ENCODE results near the gene HSPBAP1.
A peak's percentile ranks its signal among the peaks of the same experiment; 100 is the strongest.

HSPBAP1 gene

DNA sequence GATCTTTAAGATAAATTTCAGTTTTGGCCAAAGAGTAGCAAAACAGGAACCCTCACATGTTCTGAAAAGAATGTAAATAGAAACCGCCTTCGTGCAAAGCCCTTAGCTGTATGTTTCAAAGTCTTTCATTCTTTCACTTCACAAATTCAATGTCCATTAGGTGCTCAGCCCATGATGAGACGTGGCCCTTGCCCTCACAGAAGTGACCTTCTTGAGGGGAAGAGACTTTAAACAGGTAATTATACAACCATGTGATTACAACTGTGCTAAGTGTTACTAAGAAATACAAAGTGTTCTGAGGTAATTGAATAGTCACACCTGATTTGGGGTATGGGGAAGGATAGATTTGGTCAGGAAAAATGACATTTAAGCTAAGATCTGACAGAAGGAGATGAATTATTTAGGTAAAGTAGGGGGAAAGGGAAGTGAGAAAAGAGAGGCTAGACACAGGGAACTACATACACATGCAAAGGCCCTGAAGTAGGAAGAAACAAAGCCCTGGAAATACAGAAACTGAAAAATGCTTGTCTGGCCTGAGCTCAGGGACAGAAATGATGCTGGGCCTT, 19.6 kb downstream of the HSPBAP1 start:
- Mint-ChIP-seq H3K36me3 (ENCODE audit: low read depth) (peaks cover 9% of the 10 kb centered on the region), H3K27ac (peak overlapping the region; percentile 28), H3K4me3 (no peak overlapping the region), H3K9me3 (no peaks in the 10 kb centered on the region), H3K27me3 (ENCODE audit: low read depth, poor library complexity) (no peaks in the 10 kb centered on the region), H3K4me1 (no peaks in the 10 kb centered on the region)
- no peak for DNase-seq
- TF ChIP-seq, protein P1, sequence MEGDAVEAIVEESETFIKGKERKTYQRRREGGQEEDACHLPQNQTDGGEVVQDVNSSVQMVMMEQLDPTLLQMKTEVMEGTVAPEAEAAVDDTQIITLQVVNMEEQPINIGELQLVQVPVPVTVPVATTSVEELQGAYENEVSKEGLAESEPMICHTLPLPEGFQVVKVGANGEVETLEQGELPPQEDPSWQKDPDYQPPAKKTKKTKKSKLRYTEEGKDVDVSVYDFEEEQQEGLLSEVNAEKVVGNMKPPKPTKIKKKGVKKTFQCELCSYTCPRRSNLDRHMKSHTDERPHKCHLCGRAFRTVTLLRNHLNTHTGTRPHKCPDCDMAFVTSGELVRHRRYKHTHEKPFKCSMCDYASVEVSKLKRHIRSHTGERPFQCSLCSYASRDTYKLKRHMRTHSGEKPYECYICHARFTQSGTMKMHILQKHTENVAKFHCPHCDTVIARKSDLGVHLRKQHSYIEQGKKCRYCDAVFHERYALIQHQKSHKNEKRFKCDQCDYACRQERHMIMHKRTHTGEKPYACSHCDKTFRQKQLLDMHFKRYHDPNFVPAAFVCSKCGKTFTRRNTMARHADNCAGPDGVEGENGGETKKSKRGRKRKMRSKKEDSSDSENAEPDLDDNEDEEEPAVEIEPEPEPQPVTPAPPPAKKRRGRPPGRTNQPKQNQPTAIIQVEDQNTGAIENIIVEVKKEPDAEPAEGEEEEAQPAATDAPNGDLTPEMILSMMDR (IDR thresholded peaks at IDR 0.05): no peak

DNA sequence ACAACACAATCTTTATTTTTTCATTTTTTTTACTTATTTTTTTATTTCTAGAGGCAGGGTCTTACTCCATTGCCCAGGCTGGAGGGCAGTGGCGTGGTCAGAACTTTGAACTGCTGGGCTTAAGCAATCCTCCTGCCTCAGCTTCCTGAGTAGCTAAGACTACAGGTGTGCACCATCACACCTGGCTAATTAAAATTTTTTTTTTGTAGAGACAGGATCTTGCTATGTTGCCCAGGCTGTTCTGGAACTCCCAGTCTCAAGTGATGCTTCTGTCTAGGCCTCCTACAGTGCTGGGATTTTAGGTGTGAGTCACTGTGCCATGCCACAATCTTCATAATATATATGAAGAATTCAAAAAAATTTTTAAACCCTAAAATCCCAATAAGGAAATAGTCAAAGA, 20.8 kb downstream of the HSPBAP1 start:
- no peak for DNase-seq
- Mint-ChIP-seq H3K4me3 (no peak overlapping the region), H3K4me1 (no peaks in the 10 kb centered on the region), H3K27ac (no peak overlapping the region), H3K36me3 (ENCODE audit: low read depth) (peaks cover 9% of the 10 kb centered on the region), H3K9me3 (no peaks in the 10 kb centered on the region), H3K27me3 (ENCODE audit: low read depth, poor library complexity) (peaks cover under 1% of the 10 kb centered on the region)
- TF ChIP-seq, protein P1 (IDR thresholded peaks at IDR 0.05): no peak

DNA sequence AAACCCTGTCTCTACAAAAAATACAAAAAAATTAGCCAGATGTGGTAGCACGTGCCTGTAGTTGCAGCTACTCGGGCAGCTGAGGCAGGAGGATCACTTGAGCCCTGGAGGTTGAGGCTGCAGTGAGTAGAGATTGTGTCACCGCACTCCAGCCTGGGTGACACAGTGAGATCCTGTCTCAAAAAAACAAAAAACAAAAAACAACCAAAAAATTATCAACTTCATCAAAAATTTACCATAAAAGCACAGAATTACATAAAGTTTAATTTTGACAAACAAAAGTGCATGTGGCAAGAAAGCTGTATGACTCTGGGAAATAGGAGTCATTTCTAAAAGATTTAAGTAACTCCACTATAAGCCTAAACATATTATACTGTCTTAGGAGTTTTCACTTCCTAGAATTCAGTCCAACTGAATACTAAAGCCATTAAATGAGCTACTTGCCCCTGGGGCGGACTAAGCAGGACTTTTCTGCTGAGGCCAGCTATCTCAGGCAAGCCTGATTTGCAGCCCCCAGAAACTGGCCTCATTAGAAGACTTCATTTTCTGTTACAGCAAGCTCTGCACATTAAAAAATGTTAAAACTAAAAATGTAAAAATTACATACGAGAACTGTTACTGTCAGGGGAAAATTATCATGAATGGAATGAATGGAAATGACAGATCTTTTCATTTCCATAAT, 23.0 kb downstream of the HSPBAP1 start:
- no peaks in the 10 kb centered on the region for H3K9me3 Mint-ChIP-seq
- TF ChIP-seq, protein P1 (IDR thresholded peaks at IDR 0.05): no peak
- H3K36me3 Mint-ChIP-seq (ENCODE audit: low read depth): peaks cover 9% of the 10 kb centered on the region
- peaks cover 2% of the 10 kb centered on the region for H3K27me3 Mint-ChIP-seq (ENCODE audit: low read depth, poor library complexity)
- no peak overlapping the region for H3K27ac Mint-ChIP-seq
- H3K4me3 Mint-ChIP-seq: no peak overlapping the region
- peaks cover 3% of the 10 kb centered on the region for H3K4me1 Mint-ChIP-seq
- no peak for DNase-seq

DNA sequence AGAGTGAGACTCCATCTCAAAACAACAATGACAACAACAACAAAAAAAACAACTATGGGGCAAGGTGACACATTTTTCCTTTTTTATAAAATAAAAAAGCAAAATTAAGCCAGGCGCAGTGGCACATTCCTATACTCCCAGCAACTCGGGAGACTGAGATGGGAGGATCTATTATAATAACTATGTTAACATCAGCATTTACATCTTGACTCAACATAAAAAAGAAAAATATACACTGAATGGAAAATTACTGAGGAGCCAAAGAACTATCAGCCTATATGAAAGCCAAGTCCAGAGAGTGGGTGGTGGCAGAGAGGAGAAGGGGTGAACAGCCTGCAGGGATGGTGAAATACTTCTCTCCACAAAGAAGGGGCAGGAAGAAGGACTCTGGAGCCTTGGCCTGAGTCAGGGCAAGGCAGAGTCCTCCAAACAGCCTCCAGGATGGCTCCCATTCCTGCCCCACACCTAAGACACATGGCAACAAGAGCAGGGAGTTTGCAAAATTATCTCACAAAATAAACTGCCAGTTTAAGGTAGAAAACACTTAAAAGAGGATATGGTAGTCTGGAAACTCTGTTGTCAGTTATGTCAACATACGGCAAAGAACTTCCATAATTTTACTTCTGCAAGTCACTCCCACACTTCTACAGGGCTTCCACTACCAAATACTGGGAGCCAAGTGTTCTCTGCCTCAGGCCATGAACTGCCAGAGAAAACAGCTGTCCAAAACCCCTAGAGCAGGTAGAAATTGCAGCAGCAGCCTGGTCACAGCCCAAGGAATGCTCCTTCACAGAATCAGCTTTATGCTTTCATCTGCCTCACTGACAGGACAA, 25.9 kb downstream of the HSPBAP1 start:
- Mint-ChIP-seq H3K9me3 (no peaks in the 10 kb centered on the region), H3K27me3 (ENCODE audit: low read depth, poor library complexity) (peaks cover 2% of the 10 kb centered on the region), H3K27ac (peak overlapping the region; percentile 67), H3K4me3 (no peak overlapping the region), H3K4me1 (peaks cover 3% of the 10 kb centered on the region), H3K36me3 (ENCODE audit: low read depth) (peaks cover 9% of the 10 kb centered on the region)
- TF ChIP-seq, protein P1 (IDR thresholded peaks at IDR 0.05): no peak
- DNase-seq: no peak

DNA sequence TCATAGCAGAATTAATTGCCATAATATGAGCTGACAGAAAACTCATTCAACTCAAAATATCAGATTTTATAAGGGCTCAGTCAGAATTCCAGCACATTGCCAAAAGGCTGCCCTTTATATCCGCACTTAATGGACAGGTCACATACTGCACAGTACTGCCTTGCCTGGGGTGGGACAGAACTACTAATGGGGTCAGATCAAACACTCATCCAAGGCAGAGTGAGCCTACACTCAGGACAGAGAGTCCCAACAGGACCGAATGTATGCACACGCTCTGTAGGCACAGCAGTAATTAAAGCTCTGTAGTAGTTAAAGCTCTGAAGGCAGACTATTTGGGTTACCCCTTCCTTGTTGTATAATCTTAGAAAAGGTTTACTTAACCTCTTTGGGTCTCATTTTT, 27.2 kb downstream of the HSPBAP1 start:
- Mint-ChIP-seq H3K9me3 (no peaks in the 10 kb centered on the region), H3K27me3 (ENCODE audit: low read depth, poor library complexity) (peaks cover 2% of the 10 kb centered on the region), H3K4me3 (no peak overlapping the region), H3K4me1 (peaks cover 3% of the 10 kb centered on the region), H3K36me3 (ENCODE audit: low read depth) (peaks cover 9% of the 10 kb centered on the region), H3K27ac (no peak overlapping the region)
- no peak for DNase-seq
- TF ChIP-seq, protein P1 (IDR thresholded peaks at IDR 0.05): no peak
